Tibial nerve (tissue), 4 donors: ENCODE results near the gene IL1RL2.

ENCODE experiments used
- CTCF ChIP-seq, 5 experiments: fragments of 200-600 bp in 3 of 5; fragments of 450-650 bp in 2 of 5; sonication (generic) in 3 of 5; IDR thresholded peaks; one replicate each; pipeline ENCODE4 v1.5.1; 2016 to 2019; ENCODE audit warnings: antibody characterized with exemption in 5 of 5, mild to moderate bottlenecking in 3 of 5, moderate library complexity in 2 of 5
- EP300 ChIP-seq, 2 donors: sonication (generic); formaldehyde crosslinking; IDR thresholded peaks; one replicate each; pipeline ENCODE4 v1.6.1; 2017; ENCODE audit warnings: antibody characterized with exemption in 2 of 2, mild to moderate bottlenecking in 1 of 2

- no peak for TF ChIP-seq CTCF (IDR thresholded peaks at IDR 0.05)
- TF ChIP-seq EP300 (IDR thresholded peaks at IDR 0.05), result no peak
These were observed 43.9 kb upstream of the IL1RL2 start for GRCh38 chr2:102142829-102143449.
